ENCODE data around the gene CDK11B.
"Not testable (repeated sequence)": the region's sequence is repeated elsewhere in the genome, so short reads cannot be mapped to it uniquely, and the experiment has no call there.

GRCh38 chr1:1697358-1698183 is 38.8 kb upstream of the CDK11B start:
- not testable (repeated sequence) for TF ChIP-seq CTCF, POLR2A, EP300 (IDR thresholded peaks at IDR 0.05)

Data from tibial nerve (tissue), 4 donors.